ENCODE data around the gene SMC5. TPM values are rescaled to one million over a fixed set of nuclear protein-coding genes. Genes with fewer than 3 reads are reported as not detected.
A peak's percentile ranks its signal among the peaks of the same experiment; 100 is the strongest.

The SMC5 gene
- total RNA-seq, 2 donors from 2014 or later: 26.5 to 31.1 TPM

DNA sequence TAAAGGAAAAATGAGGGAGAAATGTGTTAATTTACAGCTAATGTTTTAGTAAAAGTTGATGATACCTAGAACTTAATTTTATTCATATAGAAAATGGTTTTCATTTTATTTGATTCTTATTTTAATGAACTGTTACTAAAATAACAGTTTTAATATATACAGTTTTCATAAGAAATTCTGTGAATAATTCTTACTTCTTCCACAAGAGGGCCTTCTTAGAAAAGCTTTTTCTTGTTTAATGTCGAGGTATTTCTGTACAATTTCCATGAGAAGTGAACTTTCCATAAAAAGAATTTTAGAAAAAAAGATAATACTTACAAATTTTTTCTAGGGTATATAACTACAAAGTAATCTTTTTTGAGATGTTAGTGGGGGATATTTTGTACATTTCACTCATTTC, 81.8 kb downstream of the SMC5 start:
- no peak overlapping the region for H3K27ac Mint-ChIP-seq
- H3K4me1 Mint-ChIP-seq: no peaks in the 10 kb centered on the region
- no peaks in the 10 kb centered on the region for H3K27me3 Mint-ChIP-seq
- ATAC-seq (no peak), DNase-seq (no peak)
- H3K9me3 ChIP-seq (ENCODE audit: control insufficient read depth, low read length, poor library complexity, severe bottlenecking): no peaks in the 10 kb centered on the region
- peaks cover 7% of the 10 kb centered on the region for H3K36me3 Mint-ChIP-seq (ENCODE audit: low read depth)
- no peak overlapping the region for H3K4me3 Mint-ChIP-seq

DNA sequence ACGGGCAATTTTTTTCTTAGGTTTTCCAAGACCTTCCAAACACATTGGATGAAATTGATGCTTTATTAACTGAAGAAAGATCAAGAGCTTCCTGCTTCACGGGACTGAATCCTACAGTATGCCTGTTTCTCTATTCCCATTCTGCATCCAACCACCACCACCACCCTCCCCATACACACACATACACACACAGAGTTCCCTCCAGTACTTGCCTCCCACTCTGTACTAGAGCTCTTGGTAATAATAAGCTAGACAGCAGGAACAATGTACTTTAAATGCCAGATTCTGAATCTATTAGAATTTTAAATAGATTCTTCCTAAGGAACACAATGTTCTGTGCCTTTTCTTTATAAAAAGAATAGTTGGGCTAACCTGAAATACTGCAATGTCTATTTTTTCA, 88.3 kb downstream of the SMC5 start:
- DNase-seq: no peak
- no peak overlapping the region for H3K4me3 Mint-ChIP-seq
- H3K27ac Mint-ChIP-seq: peak overlapping the region; percentile 69
- H3K9me3 ChIP-seq (ENCODE audit: control insufficient read depth, low read length, poor library complexity, severe bottlenecking): no peaks in the 10 kb centered on the region
- no peaks in the 10 kb centered on the region for H3K27me3 Mint-ChIP-seq
- peaks cover 6% of the 10 kb centered on the region for H3K4me1 Mint-ChIP-seq
- no peak for ATAC-seq
- H3K36me3 Mint-ChIP-seq (ENCODE audit: low read depth): peaks cover 12% of the 10 kb centered on the region

DNA sequence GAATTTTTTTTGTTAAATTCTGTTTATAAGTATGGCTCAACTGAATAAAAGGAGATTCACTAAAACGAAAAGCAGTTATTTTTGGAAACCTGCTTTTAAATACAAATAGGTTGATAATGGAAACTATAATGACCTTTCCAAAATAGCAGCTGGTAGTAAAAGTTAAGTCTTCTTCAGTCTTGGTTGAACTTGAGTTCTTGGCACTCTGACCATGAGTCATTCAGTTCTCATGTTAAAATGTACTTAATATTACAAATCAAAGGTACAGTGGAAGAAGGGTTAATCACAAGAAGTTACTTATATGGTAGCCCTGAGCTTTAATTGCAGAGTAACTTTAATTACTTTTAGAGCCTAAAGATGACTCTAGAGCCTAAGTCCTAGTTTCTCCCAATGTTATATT, 93.6 kb downstream of the SMC5 start:
- Mint-ChIP-seq H3K4me3 (no peak overlapping the region), H3K4me1 (peaks cover 2% of the 10 kb centered on the region), H3K27me3 (no peaks in the 10 kb centered on the region), H3K36me3 (ENCODE audit: low read depth) (no peaks in the 10 kb centered on the region), H3K27ac (no peak overlapping the region)
- no peaks in the 10 kb centered on the region for H3K9me3 ChIP-seq (ENCODE audit: control insufficient read depth, low read length, poor library complexity, severe bottlenecking)
- no peak for DNase-seq
- ATAC-seq: no peak

DNA sequence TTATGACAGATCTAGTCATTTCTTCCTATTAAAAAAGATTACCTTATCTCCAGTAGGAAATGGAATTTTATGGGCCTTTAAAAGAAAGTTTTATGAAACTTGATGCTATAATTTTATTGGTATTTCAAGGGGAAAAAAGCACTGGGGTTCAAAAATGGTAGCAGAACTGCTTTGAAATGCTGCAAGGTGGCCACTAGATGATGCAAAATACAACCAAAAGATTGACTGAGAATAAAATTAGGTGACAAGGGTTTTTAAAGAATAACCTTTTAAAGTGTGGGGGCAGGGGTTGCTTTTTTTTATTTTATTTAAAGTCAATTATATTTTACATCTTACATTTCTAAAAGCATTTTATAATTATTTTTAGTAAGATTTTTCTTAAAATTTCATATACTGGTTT, 94.0 kb downstream of the SMC5 start:
- no peak for DNase-seq
- Mint-ChIP-seq H3K27me3 (no peaks in the 10 kb centered on the region), H3K4me3 (no peak overlapping the region), H3K4me1 (peaks cover 2% of the 10 kb centered on the region), H3K27ac (no peak overlapping the region), H3K36me3 (ENCODE audit: low read depth) (no peaks in the 10 kb centered on the region)
- ATAC-seq: no peak
- no peaks in the 10 kb centered on the region for H3K9me3 ChIP-seq (ENCODE audit: control insufficient read depth, low read length, poor library complexity, severe bottlenecking)

DNA sequence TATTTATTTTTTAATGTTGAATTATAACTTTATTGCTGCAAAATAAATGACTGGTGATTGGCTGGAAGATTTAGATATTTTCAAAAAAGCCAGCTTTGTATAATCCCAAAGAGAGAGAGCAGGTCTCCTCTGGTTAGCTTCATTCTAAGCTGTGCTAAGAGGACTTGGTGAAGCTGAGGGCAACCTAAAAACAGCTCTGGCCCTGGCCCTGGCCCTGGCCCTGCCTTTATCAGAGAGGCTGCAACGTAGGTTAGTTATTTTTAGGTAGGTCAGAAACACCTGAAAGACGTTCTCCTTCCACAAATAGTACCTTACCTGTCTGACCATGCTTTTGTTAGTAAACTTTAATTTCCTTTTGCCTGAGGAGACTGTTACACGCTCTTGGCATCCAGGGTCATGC, 97.0 kb downstream of the SMC5 start:
- H3K4me1 Mint-ChIP-seq: peaks cover 2% of the 10 kb centered on the region
- no peak for ATAC-seq
- H3K4me3 Mint-ChIP-seq: no peak overlapping the region
- no peaks in the 10 kb centered on the region for H3K27me3 Mint-ChIP-seq
- H3K27ac Mint-ChIP-seq: no peak overlapping the region
- H3K9me3 ChIP-seq (ENCODE audit: control insufficient read depth, low read length, poor library complexity, severe bottlenecking): no peaks in the 10 kb centered on the region
- DNase-seq: no peak
- H3K36me3 Mint-ChIP-seq (ENCODE audit: low read depth): no peaks in the 10 kb centered on the region

DNA sequence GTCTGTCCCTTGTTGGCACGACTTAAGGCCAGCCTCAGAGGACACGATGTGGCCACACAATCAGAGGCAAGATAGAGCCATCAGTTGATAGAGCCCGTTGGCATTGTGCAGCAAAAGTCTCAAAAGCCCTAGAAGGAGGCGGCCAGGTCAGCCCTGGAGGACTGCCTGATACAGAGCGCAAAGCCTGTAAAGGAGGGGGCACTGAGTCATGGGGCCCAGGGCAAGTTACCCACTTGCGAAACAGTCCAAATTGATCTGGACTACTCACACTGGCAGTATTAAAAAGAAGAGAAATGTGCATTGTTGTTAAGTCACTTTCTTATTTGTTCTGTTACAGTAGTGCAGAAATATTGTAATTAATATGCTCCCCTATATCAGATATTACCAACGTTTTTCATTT, 104.2 kb downstream of the SMC5 start:
- Mint-ChIP-seq H3K27me3 (no peaks in the 10 kb centered on the region), H3K27ac (no peak overlapping the region), H3K36me3 (ENCODE audit: low read depth) (no peaks in the 10 kb centered on the region), H3K4me1 (no peaks in the 10 kb centered on the region), H3K4me3 (no peak overlapping the region)
- no peak for ATAC-seq
- no peak for DNase-seq
- H3K9me3 ChIP-seq (ENCODE audit: control insufficient read depth, low read length, poor library complexity, severe bottlenecking): no peaks in the 10 kb centered on the region

DNA sequence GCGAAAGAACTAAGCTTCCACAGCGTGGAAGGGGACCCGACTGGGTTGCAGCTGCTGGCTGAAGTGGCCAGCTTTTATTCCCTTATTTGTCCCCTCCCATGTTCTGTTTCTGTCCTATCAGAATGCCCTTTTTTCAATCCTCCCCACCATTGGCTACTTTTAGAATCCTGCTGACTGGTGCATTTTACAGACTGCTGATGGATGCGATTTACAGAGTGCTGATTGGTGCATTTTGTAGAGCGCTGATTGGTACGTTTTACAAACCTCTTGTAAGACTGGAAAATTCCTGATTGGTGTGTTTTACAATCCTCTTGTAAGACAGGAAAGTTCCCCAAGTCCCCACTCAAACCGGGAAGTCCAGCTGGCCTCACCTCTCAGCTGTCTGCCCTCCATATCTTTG, 105.0 kb downstream of the SMC5 start:
- ATAC-seq: no peak
- no peak for DNase-seq
- no peaks in the 10 kb centered on the region for H3K27me3 Mint-ChIP-seq
- H3K27ac Mint-ChIP-seq: no peak overlapping the region
- no peaks in the 10 kb centered on the region for H3K4me1 Mint-ChIP-seq
- H3K9me3 ChIP-seq (ENCODE audit: control insufficient read depth, low read length, poor library complexity, severe bottlenecking): no peaks in the 10 kb centered on the region
- H3K4me3 Mint-ChIP-seq: no peak overlapping the region
- H3K36me3 Mint-ChIP-seq (ENCODE audit: low read depth): no peaks in the 10 kb centered on the region

DNA sequence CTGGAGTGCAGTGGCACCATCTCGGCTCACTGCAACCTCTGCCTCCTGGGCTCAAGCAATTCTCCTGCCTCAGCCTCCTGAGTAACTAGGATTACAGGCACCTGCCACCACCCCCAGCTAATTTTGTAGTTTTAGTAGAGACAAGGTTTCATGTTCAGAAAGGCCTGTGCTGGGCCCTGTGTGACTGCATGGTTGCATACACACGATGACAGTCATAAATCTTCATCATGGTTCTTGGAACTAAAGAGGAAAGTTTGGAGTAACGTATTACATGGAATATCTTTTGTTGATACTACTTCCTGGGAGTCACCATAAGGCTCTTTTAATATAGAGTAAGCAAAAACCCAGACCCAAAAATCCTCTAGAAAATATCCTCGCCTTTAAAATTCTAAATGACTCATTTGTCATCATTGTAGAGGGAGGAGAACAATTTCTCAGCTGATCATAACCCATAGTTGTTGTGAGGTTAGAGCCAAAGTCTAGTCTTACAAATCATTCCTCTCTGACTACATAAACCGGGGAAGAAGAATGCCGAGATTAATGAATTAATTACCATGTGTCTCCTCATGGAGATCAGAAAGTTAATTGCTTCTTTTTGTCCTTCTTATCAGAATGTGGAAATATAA, 108.6 kb downstream of the SMC5 start:
- Mint-ChIP-seq H3K27me3 (no peaks in the 10 kb centered on the region), H3K27ac (no peak overlapping the region), H3K4me1 (no peaks in the 10 kb centered on the region), H3K36me3 (ENCODE audit: low read depth) (no peaks in the 10 kb centered on the region), H3K4me3 (no peak overlapping the region)
- DNase-seq: no peak
- no peaks in the 10 kb centered on the region for H3K9me3 ChIP-seq (ENCODE audit: control insufficient read depth, low read length, poor library complexity, severe bottlenecking)
- ATAC-seq: no peak

DNA sequence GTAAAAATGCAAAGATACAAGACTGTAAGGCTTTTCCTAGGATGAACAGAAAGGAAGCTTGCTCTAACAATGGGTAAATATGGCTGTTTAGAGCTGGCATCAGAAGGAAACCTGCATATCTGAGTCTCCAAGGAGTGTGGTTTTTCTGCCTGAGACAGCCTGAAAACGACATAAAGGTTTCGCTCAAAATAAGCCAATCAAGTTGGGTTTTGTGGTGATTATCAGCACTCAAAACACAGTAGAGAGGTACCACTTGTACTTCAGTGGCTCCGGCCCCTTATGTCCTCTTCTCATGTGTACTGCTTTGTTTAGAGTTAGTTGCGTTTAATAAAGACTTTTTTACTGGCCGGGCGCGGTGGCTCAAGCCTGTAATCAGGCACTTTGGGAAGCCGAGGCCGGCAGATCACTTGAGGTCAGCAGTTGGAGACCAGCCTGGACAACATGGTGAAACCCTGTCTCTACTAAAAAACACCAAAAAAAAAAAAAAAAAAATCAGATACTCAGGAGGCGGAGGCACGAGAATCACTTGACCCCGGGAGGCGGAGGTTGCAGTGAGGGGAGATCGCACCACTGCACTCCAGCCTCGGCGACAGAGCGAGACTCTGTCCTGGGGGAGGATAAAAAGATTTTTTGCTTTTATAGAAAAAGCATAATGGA, 116.3 kb downstream of the SMC5 start:
- H3K4me1 Mint-ChIP-seq: peaks cover 2% of the 10 kb centered on the region
- ATAC-seq (no peak), DNase-seq (no peak)
- no peak overlapping the region for H3K4me3 Mint-ChIP-seq
- H3K27me3 Mint-ChIP-seq: no peaks in the 10 kb centered on the region
- H3K9me3 ChIP-seq (ENCODE audit: control insufficient read depth, low read length, poor library complexity, severe bottlenecking): no peaks in the 10 kb centered on the region
- no peak overlapping the region for H3K27ac Mint-ChIP-seq
- peaks cover 2% of the 10 kb centered on the region for H3K36me3 Mint-ChIP-seq (ENCODE audit: low read depth)

DNA sequence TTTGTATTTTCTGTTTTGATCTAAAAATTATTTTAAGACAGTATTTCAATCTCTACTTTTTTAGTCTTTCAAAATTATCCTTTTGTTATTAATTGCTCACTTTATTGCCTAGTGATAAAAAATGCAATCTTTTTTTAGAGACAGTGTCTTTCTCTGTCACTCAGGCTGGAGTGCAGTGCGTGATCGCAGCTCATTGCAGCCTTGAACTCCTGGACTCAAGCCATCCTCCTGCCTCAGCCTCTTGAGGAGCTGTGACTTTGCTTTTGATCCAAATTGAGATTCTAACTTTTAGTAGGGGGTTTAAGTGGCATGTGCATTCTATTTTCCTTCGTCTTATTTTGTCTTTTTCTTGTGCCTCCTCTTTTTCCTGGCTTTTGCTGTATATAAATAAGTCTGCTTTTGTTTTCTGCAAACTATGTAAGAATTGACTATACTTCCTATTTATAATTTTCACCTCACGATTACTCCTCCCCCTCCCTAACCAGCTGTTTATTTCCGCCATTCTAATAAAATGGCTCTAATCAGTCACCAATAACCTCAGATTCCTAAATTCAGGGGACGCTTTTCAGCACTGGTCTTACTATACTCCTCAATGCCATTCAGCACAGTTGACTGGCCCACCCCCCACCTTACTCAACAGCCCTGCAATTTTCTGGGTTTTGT, 123.4 kb downstream of the SMC5 start:
- Mint-ChIP-seq H3K36me3 (ENCODE audit: low read depth) (peaks cover 10% of the 10 kb centered on the region), H3K27ac (peak overlapping the region; percentile 71), H3K4me3 (peak overlapping the region; percentile 22), H3K27me3 (no peaks in the 10 kb centered on the region), H3K4me1 (peaks cover 13% of the 10 kb centered on the region)
- DNase-seq (no peak), ATAC-seq (no peak)
- H3K9me3 ChIP-seq (ENCODE audit: control insufficient read depth, low read length, poor library complexity, severe bottlenecking): no peaks in the 10 kb centered on the region

DNA sequence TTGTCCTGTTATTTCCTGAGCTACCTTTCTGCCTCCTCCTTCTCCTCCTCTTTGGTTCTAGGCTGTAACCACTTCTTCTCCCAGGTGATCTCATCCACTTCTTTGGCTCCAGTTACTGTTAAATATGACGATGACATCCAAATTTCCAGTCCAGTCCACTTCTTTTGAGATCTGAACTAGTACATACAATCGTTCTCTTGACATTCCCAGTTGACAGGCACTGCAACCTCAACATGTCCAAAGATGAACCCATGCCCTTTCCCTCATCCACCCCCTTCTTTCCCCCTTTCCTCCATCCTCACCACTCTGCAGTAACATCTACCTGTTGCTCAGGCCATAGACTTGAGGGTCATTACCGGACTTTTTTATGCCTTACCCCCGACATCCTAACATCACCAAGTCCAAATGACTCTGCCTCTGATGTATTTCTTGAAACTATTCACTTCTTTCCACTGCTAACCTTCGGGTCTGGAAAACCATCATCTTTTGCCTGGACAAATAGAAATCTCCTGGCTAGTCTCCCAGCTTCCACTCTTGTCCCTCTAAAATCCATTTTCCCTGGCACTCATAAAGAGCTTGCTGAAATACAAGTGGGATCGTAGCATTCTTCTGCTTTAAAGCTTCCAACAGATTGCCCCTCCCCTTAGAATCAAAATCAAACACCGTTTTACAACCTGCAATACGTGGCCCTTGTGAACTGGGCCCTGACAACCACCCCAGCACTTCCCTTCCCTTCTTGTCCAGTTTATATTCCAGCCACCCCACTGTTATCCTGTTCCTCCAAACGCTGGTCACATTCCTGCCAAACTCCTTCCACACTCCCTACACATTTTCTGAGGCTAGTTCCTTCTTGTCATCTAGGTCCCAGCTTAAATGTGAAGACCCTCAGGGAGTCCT, 124.2 kb downstream of the SMC5 start:
- H3K4me3 Mint-ChIP-seq: peak overlapping the region; percentile 10
- H3K27ac Mint-ChIP-seq: peak overlapping the region; percentile 71
- peaks cover 13% of the 10 kb centered on the region for H3K4me1 Mint-ChIP-seq
- H3K9me3 ChIP-seq (ENCODE audit: control insufficient read depth, low read length, poor library complexity, severe bottlenecking): no peaks in the 10 kb centered on the region
- H3K36me3 Mint-ChIP-seq (ENCODE audit: low read depth): peaks cover 10% of the 10 kb centered on the region
- DNase-seq (no peak), ATAC-seq (no peak)
- H3K27me3 Mint-ChIP-seq: no peaks in the 10 kb centered on the region

DNA sequence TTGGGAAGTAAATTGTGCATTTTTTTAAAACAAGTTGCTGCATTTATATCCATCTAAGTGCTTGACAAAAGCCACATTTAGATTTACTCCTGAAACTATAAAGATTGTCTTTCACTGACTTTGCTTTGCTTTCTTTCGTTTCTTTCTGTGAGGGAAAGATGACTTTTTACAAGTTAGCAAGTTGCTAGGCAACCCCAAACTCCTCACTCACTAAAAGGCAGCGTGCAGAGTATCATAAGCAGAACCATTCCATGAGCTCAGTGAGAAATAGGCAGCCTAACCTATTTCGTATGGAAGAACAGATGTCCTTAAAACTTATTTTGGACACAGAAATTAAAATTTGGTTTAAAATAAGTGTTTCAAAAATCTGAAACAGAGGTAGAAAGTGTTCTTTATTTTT, 126.6 kb downstream of the SMC5 start:
- Mint-ChIP-seq H3K4me3 (no peak overlapping the region), H3K4me1 (peaks cover 28% of the 10 kb centered on the region), H3K27ac (no peak overlapping the region), H3K36me3 (ENCODE audit: low read depth) (peaks cover 10% of the 10 kb centered on the region), H3K27me3 (no peaks in the 10 kb centered on the region)
- ATAC-seq (no peak), DNase-seq (no peak)
- no peaks in the 10 kb centered on the region for H3K9me3 ChIP-seq (ENCODE audit: control insufficient read depth, low read length, poor library complexity, severe bottlenecking)

DNA sequence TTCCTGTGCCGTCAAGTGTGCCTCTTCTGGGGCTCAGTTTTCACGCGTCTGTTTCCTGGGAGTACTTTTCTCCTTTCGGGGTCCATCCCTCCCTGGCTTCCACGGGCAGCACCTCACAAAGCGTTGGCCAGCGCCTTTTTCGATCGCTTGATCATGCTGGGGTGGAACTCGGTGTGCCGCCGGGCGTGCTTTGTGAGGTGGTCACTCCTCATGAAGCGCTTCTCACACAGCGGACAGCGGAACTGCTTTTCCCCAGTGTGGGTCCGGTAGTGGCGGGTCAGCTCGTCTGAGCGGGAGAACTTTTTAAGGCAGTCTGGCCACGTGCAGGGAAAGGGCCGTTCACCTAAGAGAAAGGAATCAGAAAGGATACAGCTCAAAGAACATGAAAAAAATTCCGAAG, 128.9 kb downstream of the SMC5 start:
- H3K4me3 Mint-ChIP-seq: no peak overlapping the region
- no peak for ATAC-seq
- no peak overlapping the region for H3K27ac Mint-ChIP-seq
- H3K36me3 Mint-ChIP-seq (ENCODE audit: low read depth): peaks cover 9% of the 10 kb centered on the region
- no peak for DNase-seq
- no peaks in the 10 kb centered on the region for H3K9me3 ChIP-seq (ENCODE audit: control insufficient read depth, low read length, poor library complexity, severe bottlenecking)
- H3K27me3 Mint-ChIP-seq: no peaks in the 10 kb centered on the region
- H3K4me1 Mint-ChIP-seq: peaks cover 43% of the 10 kb centered on the region
